GM23248 (cell line): ENCODE results near the gene TSPAN5. TPM values are rescaled to one million over a fixed set of nuclear protein-coding genes. Genes with fewer than 3 reads are reported as not detected.

Experiments used
- DNase-seq: peaks from one replicate; pipeline ENCODE4 v3.0.0-alpha.2; 2015
- H2AFZ ChIP-seq: fragments of 200-600 bp; sonication (generic); 2 replicates; pipeline ENCODE4 v1.6.1; 2016; ENCODE audit warnings: antibody characterized with exemption
- H3F3A ChIP-seq: fragments of 200-600 bp; sonication (generic); 2 replicates; pipeline ENCODE4 v1.6.1; 2016; ENCODE audit warnings: mild to moderate bottlenecking, antibody characterized with exemption, mixed run types; ENCODE audit not compliant: insufficient read depth
- H3K27ac ChIP-seq: fragments of 200-600 bp; sonication (generic); 2 replicates; pipeline ENCODE4 v1.5.1; 2016; ENCODE audit warnings: mild to moderate bottlenecking
- H3K27me3 ChIP-seq: fragments of 200-600 bp; sonication (generic); replicated peaks from 2 replicates; pipeline ENCODE4 v1.6.1; 2016; ENCODE audit warnings: mild to moderate bottlenecking; ENCODE audit not compliant: insufficient read depth
- H3K36me3 ChIP-seq: fragments of 200-600 bp; sonication (generic); 2 replicates; pipeline ENCODE4 v1.6.1; 2016; ENCODE audit warnings: low read depth, mild to moderate bottlenecking
- H3K4me1 ChIP-seq: fragments of 200-600 bp; sonication (generic); 2 replicates; pipeline ENCODE4 v1.6.1; 2016; ENCODE audit warnings: mild to moderate bottlenecking; ENCODE audit not compliant: insufficient read depth
- H3K4me2 ChIP-seq: fragments of 200-600 bp; sonication (generic); one replicate; pipeline ENCODE4 v1.6.1; 2016; ENCODE audit warnings: mild to moderate bottlenecking; ENCODE audit not compliant: unreplicated experiment
- H3K4me3 ChIP-seq: fragments of 200-600 bp; sonication (generic); 2 replicates; pipeline ENCODE4 v1.5.1; 2016; ENCODE audit warnings: mild to moderate bottlenecking
- H3K79me2 ChIP-seq: fragments of 200-600 bp; sonication (generic); 2 replicates; pipeline ENCODE4 v1.6.1; 2016; ENCODE audit warnings: mild to moderate bottlenecking; ENCODE audit not compliant: insufficient read depth
- H3K9ac ChIP-seq: fragments of 200-600 bp; sonication (generic); 2 replicates; pipeline ENCODE4 v1.6.1; 2016; ENCODE audit warnings: mild to moderate bottlenecking
- H3K9me2 ChIP-seq: fragments of 200-600 bp; sonication (generic); 2 replicates; pipeline ENCODE4 v1.6.1; 2016; ENCODE audit warnings: mixed run types, mild to moderate bottlenecking, moderate library complexity; ENCODE audit not compliant: insufficient read depth
- H3K9me3 ChIP-seq: fragments of 200-600 bp; sonication (generic); one replicate; pipeline ENCODE4 v1.6.1; 2017; ENCODE audit warnings: low read depth
- H4K20me1 ChIP-seq: fragments of 200-600 bp; sonication (generic); 2 replicates; pipeline ENCODE4 v1.6.0; 2016; ENCODE audit not compliant: insufficient read depth
- EZH2 ChIP-seq: fragments of 200-600 bp; sonication (generic); IDR thresholded peaks from 2 replicates; pipeline ENCODE4 v1.6.1; 2018; ENCODE audit warnings: antibody characterized with exemption, mild to moderate bottlenecking; ENCODE audit not compliant: insufficient read depth, poor library complexity, severe bottlenecking
- EZH2phosphoT487 ChIP-seq: fragments of 200-600 bp; sonication (generic); IDR thresholded peaks from 2 replicates; pipeline ENCODE4 v1.6.1; 2018; ENCODE audit warnings: antibody characterized with exemption, moderate library complexity, mild to moderate bottlenecking, low read depth; ENCODE audit not compliant: insufficient read depth
- WGBS, 2 experiments: methylation state at CpG; one replicate each; pipeline ENCODE4 v1.1.6; 2015 to 2017; ENCODE audit warnings: low lambda C conversion rate in 2 of 2, low coverage in 1 of 2; ENCODE audit errors: missing lambda C conversion rate in 2 of 2; 5-methylcytosine and 5-hydroxymethylcytosine counted together
- in situ Hi-C: fragments of 300-500 bp; cut with MboI; formaldehyde crosslinking; loops from 2 replicates; pipeline ENCODE4 v1.15.0; 2020
- polyA plus RNA-seq: library from polyadenylated mRNA; unstranded; fragments of >200 nt; fragmentation: Nextera tagmentation; extraction: Ambion mirVana; gene quantifications from 2 replicates; pipeline ENCODE4 v1.2.1, GENCODE V29; 2016
- total RNA-seq: library from RNA; depleted of rRNA; stranded (reverse); fragments of >200 nt; shearing (Covaris generic); gene quantifications from 2 replicates; pipeline ENCODE4 v1.2.3, GENCODE V29; 2014

The TSPAN5 gene
- total and polyA plus RNA-seq, 2 experiments from 2014 or later, result 61.9 to 76.6 TPM

- H3K79me2 ChIP-seq, result no peaks in the 10 kb centered on the region
- H3K9me3 ChIP-seq, result no peaks in the 10 kb centered on the region
- H3K9me2 ChIP-seq, result no peaks in the 10 kb centered on the region
- peaks cover 10% of the 10 kb centered on the region; the same call in 1 of the 2 replicates for H3K4me1 ChIP-seq
- TF ChIP-seq EZH2phosphoT487 (no peak), EZH2 (no peak)
- H3K27ac ChIP-seq, result no peak overlapping the region
- 89 to 90% methylated on average over 4 of the region's 4 CpGs for WGBS, 2 experiments
- no peak overlapping the region for H2AFZ ChIP-seq
- no peak overlapping the region for H3K4me2 ChIP-seq
- no peak overlapping the region for H3K9ac ChIP-seq
- no peak overlapping the region for H3K4me3 ChIP-seq
- H3F3A ChIP-seq, result peaks cover 22% of the 10 kb centered on the region
- H3K36me3 ChIP-seq, result peaks cover 52% of the 10 kb centered on the region
- no peak for DNase-seq
- in situ Hi-C loops, result no loop called here
- H4K20me1 ChIP-seq, result no peaks in the 10 kb centered on the region
- no peaks in the 10 kb centered on the region for H3K27me3 ChIP-seq
Observed at GRCh38 chr4:98423009-98423408, 235.4 kb downstream of the TSPAN5 start.

DNA sequence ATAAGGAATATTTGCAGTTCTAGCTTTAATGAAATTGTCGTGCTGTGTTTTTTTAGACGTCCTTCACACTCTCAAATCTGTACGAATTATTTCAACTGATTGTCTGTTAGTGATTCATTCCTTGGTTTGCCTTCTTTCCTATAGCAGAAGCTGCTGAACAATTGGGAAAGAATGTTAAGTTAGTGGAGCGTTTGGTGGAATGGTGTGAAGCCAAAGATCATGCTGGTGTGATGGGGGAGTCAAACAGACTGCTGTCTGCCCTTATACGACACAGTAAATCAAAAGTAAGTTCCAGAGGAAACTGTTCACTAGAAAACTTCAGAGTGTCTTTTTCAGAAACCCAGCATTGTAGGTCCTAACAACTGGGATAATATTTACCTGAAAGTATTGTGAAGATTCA lies 237.3 kb downstream of the TSPAN5 start:
- H3K27me3 ChIP-seq, result no peaks in the 10 kb centered on the region
- H3K4me2 ChIP-seq, result no peak overlapping the region
- peaks cover 3% of the 10 kb centered on the region; the same call in 1 of the 2 replicates for H3F3A ChIP-seq
- in situ Hi-C loops, result no loop called here
- TF ChIP-seq EZH2 (no peak), EZH2phosphoT487 (no peak)
- no peaks in the 10 kb centered on the region for H3K9me2 ChIP-seq
- H3K9ac ChIP-seq, result no peak overlapping the region
- no peaks in the 10 kb centered on the region for H3K9me3 ChIP-seq
- H3K4me3 ChIP-seq, result no peak overlapping the region
- H4K20me1 ChIP-seq, result no peaks in the 10 kb centered on the region
- 79 to 81% methylated on average over 5 of the region's 5 CpGs for WGBS, 2 experiments
- H3K4me1 ChIP-seq, result peaks cover 10% of the 10 kb centered on the region; the same call in 1 of the 2 replicates
- H3K79me2 ChIP-seq, result no peaks in the 10 kb centered on the region
- peak overlapping the region; percentile 12; the same call in 1 of the 2 replicates for H3K27ac ChIP-seq
- DNase-seq, result peak; percentile 56
- H2AFZ ChIP-seq, result no peak overlapping the region
- peaks cover 67% of the 10 kb centered on the region for H3K36me3 ChIP-seq
